Colonic mucosa (tissue), 4 donors: Measurements from ENCODE around the gene AP1G1. TPM values are rescaled to one million over a fixed set of nuclear protein-coding genes. Genes with fewer than 3 reads are reported as not detected.
A peak's percentile ranks its signal among the peaks of the same experiment; 100 is the strongest.
"Not testable (repeated sequence)": the region's sequence is repeated elsewhere in the genome, so short reads cannot be mapped to it uniquely, and the experiment has no call there.

ENCODE experiments used
- DNase-seq: peaks from one replicate; pipeline ENCODE4 v3.0.0-alpha.2; 2020
- H3K27ac ChIP-seq: fragments of 200-600 bp; one replicate; pipeline ENCODE4 v1.8.0; 2021
- H3K27me3 ChIP-seq: fragments of 200-600 bp; one replicate; pipeline ENCODE4 v1.8.0; 2021
- H3K36me3 ChIP-seq: fragments of 200-600 bp; one replicate; pipeline ENCODE4 v1.8.0; 2021
- H3K4me1 ChIP-seq: fragments of 200-600 bp; one replicate; pipeline ENCODE4 v1.8.0; 2021; ENCODE audit warnings: mild to moderate bottlenecking
- H3K4me3 ChIP-seq: fragments of 200-600 bp; one replicate; pipeline ENCODE4 v1.8.0; 2021
- H3K9ac ChIP-seq, 2 donors: one replicate each; pipeline ENCODE4 v1.7.0; 2013; ENCODE audit warnings: control low read depth in 2 of 2, low read depth in 2 of 2, low read length in 2 of 2
- H3K9me3 ChIP-seq: fragments of 200-600 bp; one replicate; pipeline ENCODE4 v1.8.0; 2021
- CTCF ChIP-seq: fragments of 200-600 bp; IDR thresholded peaks from one replicate; pipeline ENCODE4 v1.8.0; 2022; ENCODE audit warnings: antibody characterized with exemption, mild to moderate bottlenecking
- intact Hi-C: fragments of 100-400 bp; cut with DNase I; formaldehyde crosslinking; loops from one replicate; pipeline ENCODE4 v1.14.1; 2022
- total RNA-seq, 2 donors: library from RNA; stranded (reverse); fragmentation: NEBNext Ultra II Directional in 1 of 2; extraction: Animal tissue kit (Norgen Biotek cat#: 25700) in 1 of 2; gene quantifications; one replicate each; pipeline ENCODE4 v1.2.1, GENCODE V29; 2021
- donor health status: healthy.
- donor health status: DM: no; HTN: no; CAD: no.
- donor health status: DM: no; HTN: no; CAD: no.

Gene AP1G1
- total RNA-seq, 2 donors from 2014 or later, result 101 to 102 TPM

GRCh38 chr16:71700831-71701230 lies 107.8 kb downstream of the AP1G1 start:
- intact Hi-C loops, result no loop called here
- no peak for TF ChIP-seq CTCF
- no peak overlapping the region for H3K27ac ChIP-seq
- no peak overlapping the region for H3K4me3 ChIP-seq
- no peaks in the 10 kb centered on the region for H3K4me1 ChIP-seq
- no peak overlapping the region for H3K9ac ChIP-seq
- no peaks in the 10 kb centered on the region for H3K9me3 ChIP-seq
- no peak for DNase-seq
- H3K27me3 ChIP-seq, result no peaks in the 10 kb centered on the region
- no peaks in the 10 kb centered on the region for H3K36me3 ChIP-seq

- no peaks in the 10 kb centered on the region for H3K36me3 ChIP-seq
- no peak overlapping the region for H3K9ac ChIP-seq
- DNase-seq, result no peak
- TF ChIP-seq CTCF, result no peak
- H3K9me3 ChIP-seq, result no peaks in the 10 kb centered on the region
- no peak overlapping the region for H3K4me3 ChIP-seq
- no peaks in the 10 kb centered on the region for H3K27me3 ChIP-seq
- H3K4me1 ChIP-seq, result no peaks in the 10 kb centered on the region
- no peak overlapping the region for H3K27ac ChIP-seq
- intact Hi-C loops, result no loop called here
Measured at GRCh38 chr16:71698491-71698890, 110.1 kb downstream of the AP1G1 start.

- DNase-seq, result no peak
- H3K4me1 ChIP-seq, result no peaks in the 10 kb centered on the region
- H3K9ac ChIP-seq, result no peak overlapping the region
- H3K9me3 ChIP-seq, result no peaks in the 10 kb centered on the region
- intact Hi-C loops, result no loop called here
- no peak overlapping the region for H3K27ac ChIP-seq
- no peaks in the 10 kb centered on the region for H3K27me3 ChIP-seq
- no peak overlapping the region for H3K4me3 ChIP-seq
- no peak for TF ChIP-seq CTCF
- no peaks in the 10 kb centered on the region for H3K36me3 ChIP-seq
Measured at GRCh38 chr16:71693164-71693563, 115.5 kb downstream of the AP1G1 start.

- H3K4me3 ChIP-seq, result no peak overlapping the region
- no peak overlapping the region for H3K9ac ChIP-seq
- no peaks in the 10 kb centered on the region for H3K27me3 ChIP-seq
- no peak overlapping the region for H3K27ac ChIP-seq
- no peaks in the 10 kb centered on the region for H3K4me1 ChIP-seq
- no peaks in the 10 kb centered on the region for H3K36me3 ChIP-seq
- intact Hi-C loops, result no loop called here
- TF ChIP-seq CTCF, result no peak
- no peak for DNase-seq
- H3K9me3 ChIP-seq, result no peaks in the 10 kb centered on the region
Measured at GRCh38 chr16:71689901-71690300, 118.7 kb downstream of the AP1G1 start.

GRCh38 chr16:71687861-71688260 lies 120.8 kb downstream of the AP1G1 start:
- no peak overlapping the region for H3K9ac ChIP-seq
- no peaks in the 10 kb centered on the region for H3K9me3 ChIP-seq
- DNase-seq, result no peak
- TF ChIP-seq CTCF, result no peak
- H3K4me3 ChIP-seq, result no peak overlapping the region
- peak overlapping the region; percentile 13 for H3K27ac ChIP-seq
- no peaks in the 10 kb centered on the region for H3K27me3 ChIP-seq
- intact Hi-C loops, result no loop called here
- H3K4me1 ChIP-seq, result no peaks in the 10 kb centered on the region
- no peaks in the 10 kb centered on the region for H3K36me3 ChIP-seq

GRCh38 chr16:71684280-71684679 lies 124.4 kb downstream of the AP1G1 start:
- DNase-seq, H3K9ac ChIP-seq, H3K27me3 ChIP-seq, H3K9me3 ChIP-seq, H3K36me3 ChIP-seq, H3K4me1 ChIP-seq, H3K4me3 ChIP-seq, intact Hi-C loops, H3K27ac ChIP-seq: not testable (repeated sequence)
